ENCODE measurements around the gene GP1BA. TPM values are rescaled to one million over a fixed set of nuclear protein-coding genes. Genes with fewer than 3 reads are reported as not detected.

Gene GP1BA
- total and polyA plus RNA-seq, 2 experiments from 2014 or later: not detected

GRCh38 chr17:4956493-4957061, 24.5 kb downstream of the GP1BA start:
- no peaks in the 10 kb centered on the region for H3K9me3 ChIP-seq (ENCODE audit: low read depth)
- no peaks in the 10 kb centered on the region for H3K27me3 ChIP-seq
- H2AFZ ChIP-seq: no peak overlapping the region
- DNase-seq (ENCODE audit: low spot score): no peak
- H3K4me3 ChIP-seq: no peak overlapping the region
- TF ChIP-seq EZH2phosphoT487 (IDR thresholded peaks at IDR 0.05; ENCODE audit: low read depth, severe bottlenecking, unreplicated experiment) (no peak), EZH2 (IDR thresholded peaks at IDR 0.05; ENCODE audit: borderline replicate concordance) (no peak), CTCF (IDR thresholded peaks at IDR 0.05; ENCODE audit: poor library complexity) (no peak)
- no peaks in the 10 kb centered on the region for H3K36me3 ChIP-seq (replicated peaks; ENCODE audit: insufficient read depth, low read depth)
- no peaks in the 10 kb centered on the region for H3K79me2 ChIP-seq
- H4K20me1 ChIP-seq (ENCODE audit: insufficient read depth, poor library complexity, severe bottlenecking): no peaks in the 10 kb centered on the region
- 81% methylated on average over 10 of the region's 10 CpGs for WGBS (ENCODE audit: low lambda C conversion rate, missing lambda C conversion rate)
- H3K4me2 ChIP-seq: no peak overlapping the region
- H3K9me2 ChIP-seq (replicated peaks; ENCODE audit: insufficient read depth): no peaks in the 10 kb centered on the region
- H3K27ac ChIP-seq: no peak overlapping the region
- H3K4me1 ChIP-seq (ENCODE audit: insufficient read depth): no peaks in the 10 kb centered on the region

DNA sequence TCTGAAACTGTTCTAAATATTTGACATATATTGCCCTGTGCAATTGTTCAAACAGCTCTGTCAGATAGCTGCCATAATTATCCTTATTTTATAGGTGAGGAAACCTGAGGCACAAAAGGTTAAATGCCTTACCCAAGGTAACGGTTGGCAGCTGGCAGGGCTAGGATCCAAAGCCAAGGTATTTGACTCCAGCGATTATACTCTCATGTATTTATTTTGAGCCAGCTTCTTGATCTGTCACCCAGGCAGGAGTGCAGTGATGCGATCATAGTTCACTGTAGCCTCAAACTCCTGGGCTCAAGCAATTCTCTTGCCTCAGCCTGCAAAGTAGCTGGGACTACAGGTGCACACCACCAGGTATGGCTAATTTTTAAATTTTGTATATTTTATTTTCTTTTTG, 26.0 kb downstream of the GP1BA start:
- Histone ChIP-seq H3K36me3 (replicated peaks; ENCODE audit: insufficient read depth, low read depth) (no peaks in the 10 kb centered on the region), H3K4me2 (no peak overlapping the region), H3K9me3 (ENCODE audit: low read depth) (no peaks in the 10 kb centered on the region), H3K9me2 (replicated peaks; ENCODE audit: insufficient read depth) (no peaks in the 10 kb centered on the region), H3K27me3 (no peaks in the 10 kb centered on the region), H3K79me2 (no peaks in the 10 kb centered on the region), H2AFZ (no peak overlapping the region), H3K4me3 (no peak overlapping the region), H4K20me1 (ENCODE audit: insufficient read depth, poor library complexity, severe bottlenecking) (no peaks in the 10 kb centered on the region), H3K27ac (no peak overlapping the region), H3K4me1 (ENCODE audit: insufficient read depth) (no peaks in the 10 kb centered on the region)
- no peak for DNase-seq (ENCODE audit: low spot score)
- 97% methylated on average over 3 of the region's 3 CpGs for WGBS (ENCODE audit: low lambda C conversion rate, missing lambda C conversion rate)
- no peak for TF ChIP-seq EZH2 (IDR thresholded peaks at IDR 0.05; ENCODE audit: borderline replicate concordance)
- no peak for TF ChIP-seq CTCF (IDR thresholded peaks at IDR 0.05; ENCODE audit: poor library complexity)

- no peak overlapping the region for H2AFZ ChIP-seq
- H3K4me2 ChIP-seq: no peak overlapping the region
- TF ChIP-seq CTCF (IDR thresholded peaks at IDR 0.05; ENCODE audit: poor library complexity) (no peak), EZH2phosphoT487 (IDR thresholded peaks at IDR 0.05; ENCODE audit: low read depth, severe bottlenecking, unreplicated experiment) (no peak), EZH2 (IDR thresholded peaks at IDR 0.05; ENCODE audit: borderline replicate concordance) (no peak)
- H3K9me3 ChIP-seq (ENCODE audit: low read depth): no peaks in the 10 kb centered on the region
- DNase-seq (ENCODE audit: low spot score): no peak
- no peaks in the 10 kb centered on the region for H4K20me1 ChIP-seq (ENCODE audit: insufficient read depth, poor library complexity, severe bottlenecking)
- no peak overlapping the region for H3K27ac ChIP-seq
- H3K4me1 ChIP-seq (ENCODE audit: insufficient read depth): no peaks in the 10 kb centered on the region
- H3K9me2 ChIP-seq (replicated peaks; ENCODE audit: insufficient read depth): no peaks in the 10 kb centered on the region
- H3K36me3 ChIP-seq (replicated peaks; ENCODE audit: insufficient read depth, low read depth): no peaks in the 10 kb centered on the region
- H3K79me2 ChIP-seq: peaks cover 5% of the 10 kb centered on the region
- H3K4me3 ChIP-seq: no peak overlapping the region
- H3K27me3 ChIP-seq: no peaks in the 10 kb centered on the region
- 92% methylated on average over 18 of the region's 18 CpGs for WGBS (ENCODE audit: low lambda C conversion rate, missing lambda C conversion rate)
These were observed 27.3 kb downstream of the GP1BA start for GRCh38 chr17:4959261-4959965.

Data from hepatocyte (in vitro differentiated cells).